ENCODE results near the gene RPS21. TPM values are rescaled to one million over a fixed set of nuclear protein-coding genes. Genes with fewer than 3 reads are reported as not detected.

The RPS21 gene
- total RNA-seq, 1 experiment from 2014 or later, result 1,761 TPM

GRCh38 chr20:62398120-62398821 is 11.4 kb downstream of the RPS21 start:
- Histone ChIP-seq H3K9me3 (ENCODE audit: control insufficient read depth, insufficient read depth, low read depth, low read length) (no peaks in the 10 kb centered on the region), H3K27me3 (ENCODE audit: control insufficient read depth, insufficient read depth, low read length) (no peaks in the 10 kb centered on the region), H3K4me1 (ENCODE audit: control insufficient read depth, insufficient read depth, low read length) (no peaks in the 10 kb centered on the region), H3K36me3 (ENCODE audit: control insufficient read depth, insufficient read depth, low read length) (no peaks in the 10 kb centered on the region), H3K4me3 (ENCODE audit: low read depth in 2 of 2, low read length in 2 of 2) (no peak overlapping the region), H3K27ac (ENCODE audit: low read length) (no peak overlapping the region)
- BruUV-seq (replicated peaks), result no TSS peak
- DNase-seq (ENCODE audit: low read depth, low spot score) (no peak), ATAC-seq (no peak)
- ChIA-PET POLR2A (no interaction called here), CTCF (no interaction called here)
- TF ChIP-seq CTCF (IDR thresholded peaks at IDR 0.05) (no peak), SIN3A (IDR thresholded peaks at IDR 0.05; ENCODE audit: borderline replicate concordance, insufficient read depth, low read depth, low read length) (no peak), TCF7L2 (IDR thresholded peaks at IDR 0.05; ENCODE audit: low read depth, low read length) (no peak), REST (IDR thresholded peaks at IDR 0.05; ENCODE audit: insufficient read depth in 1 of 2, low read depth in 2 of 2, low read length in 1 of 2) (no peak), POLR2AphosphoS5 (IDR thresholded peaks at IDR 0.05; ENCODE audit: low read depth, low read length) (no peak)
- intact Hi-C loops (cut with micrococcal nuclease; ENCODE audit: unreplicated experiment) (no loop called here), in situ Hi-C loops (cut with HindIII; ENCODE audit: low pct_unique_long_range_greater_than_20kb, low sequenced_read_pairs) (no loop called here)

- ChIA-PET CTCF (interaction anchor here (0.7 kb wide), 1 partner anchor 380 kb away, joined by 7 read pairs; no protein-coding TSS in a partner anchor), POLR2A (interaction anchor here (0.6 kb wide), 1 partner anchor 100 kb away, joined by 9 read pairs; no protein-coding TSS in a partner anchor)
- intact Hi-C loops (cut with micrococcal nuclease; ENCODE audit: unreplicated experiment), result no loop called here
- ATAC-seq (no peak), DNase-seq (ENCODE audit: low read depth, low spot score) (no peak)
- Histone ChIP-seq H3K27ac (ENCODE audit: low read length) (no peak overlapping the region), H3K4me1 (ENCODE audit: control insufficient read depth, insufficient read depth, low read length) (no peaks in the 10 kb centered on the region), H3K9me3 (ENCODE audit: control insufficient read depth, insufficient read depth, low read depth, low read length) (no peaks in the 10 kb centered on the region), H3K36me3 (ENCODE audit: control insufficient read depth, insufficient read depth, low read length) (no peaks in the 10 kb centered on the region), H3K4me3 (ENCODE audit: low read depth in 2 of 2, low read length in 2 of 2) (no peak overlapping the region), H3K27me3 (ENCODE audit: control insufficient read depth, insufficient read depth, low read length) (no peaks in the 10 kb centered on the region)
- no peak for TF ChIP-seq TCF7L2 (IDR thresholded peaks at IDR 0.05; ENCODE audit: low read depth, low read length)
- no peak for TF ChIP-seq POLR2AphosphoS5 (IDR thresholded peaks at IDR 0.05; ENCODE audit: low read depth, low read length)
- in situ Hi-C loops (cut with HindIII; ENCODE audit: low pct_unique_long_range_greater_than_20kb, low sequenced_read_pairs), result no loop called here
- BruUV-seq (replicated peaks), result no TSS peak
These were observed 13.1 kb downstream of the RPS21 start for GRCh38 chr20:62400021-62400420.

- ATAC-seq (no peak), DNase-seq (ENCODE audit: low read depth, low spot score) (no peak)
- POLR2A ChIA-PET, result no interaction called here
- CTCF ChIA-PET, result no interaction called here
- BruUV-seq (replicated peaks), result no TSS peak
- intact Hi-C loops (cut with micrococcal nuclease; ENCODE audit: unreplicated experiment), result no loop called here
- in situ Hi-C loops (cut with HindIII; ENCODE audit: low pct_unique_long_range_greater_than_20kb, low sequenced_read_pairs), result no loop called here
- H3K27me3 ChIP-seq (ENCODE audit: control insufficient read depth, insufficient read depth, low read length), result no peaks in the 10 kb centered on the region
- no peak overlapping the region for H3K4me3 ChIP-seq (ENCODE audit: low read depth in 2 of 2, low read length in 2 of 2)
- no peaks in the 10 kb centered on the region for H3K36me3 ChIP-seq (ENCODE audit: control insufficient read depth, insufficient read depth, low read length)
- TF ChIP-seq POLR2AphosphoS5 (IDR thresholded peaks at IDR 0.05; ENCODE audit: low read depth, low read length) (no peak), TCF7L2 (IDR thresholded peaks at IDR 0.05; ENCODE audit: low read depth, low read length) (no peak), SIN3A (IDR thresholded peaks at IDR 0.05; ENCODE audit: borderline replicate concordance, insufficient read depth, low read depth, low read length) (no peak), REST (IDR thresholded peaks at IDR 0.05; ENCODE audit: insufficient read depth in 1 of 2, low read depth in 2 of 2, low read length in 1 of 2) (no peak), CTCF (IDR thresholded peaks at IDR 0.05) (no peak)
- peaks cover 3% of the 10 kb centered on the region; the same call in 1 of the 2 replicates for H3K4me1 ChIP-seq (ENCODE audit: control insufficient read depth, insufficient read depth, low read length)
- no peak overlapping the region for H3K27ac ChIP-seq (ENCODE audit: low read length)
- H3K9me3 ChIP-seq (ENCODE audit: control insufficient read depth, insufficient read depth, low read depth, low read length), result no peaks in the 10 kb centered on the region
These were observed 13.6 kb downstream of the RPS21 start for GRCh38 chr20:62400541-62400940.
